SK-N-SH treated with all-trans-retinoic acid at 6 μM for 48 hours (cell line): ENCODE results near the gene EDARADD.

Experiments used
- ISL1 ChIP-seq: fragments of 250-450 bp; sonication (Bioruptor Pico); IDR thresholded peaks from 2 replicates; pipeline ENCODE4 v2.1.2; 2022; ENCODE audit warnings: mild to moderate bottlenecking, moderate library complexity
- RARB ChIP-seq: fragments of 250-450 bp; sonication (Bioruptor Pico); IDR thresholded peaks from 2 replicates; pipeline ENCODE4 v1.8.0; 2021; ENCODE audit warnings: mild to moderate bottlenecking, moderate library complexity
- ZC3H10 ChIP-seq: fragments of 250-450 bp; sonication (Bioruptor Pico); IDR thresholded peaks from 2 replicates; pipeline ENCODE4 v1.5.1; 2021; ENCODE audit warnings: mild to moderate bottlenecking, moderate library complexity
- ZNF8 ChIP-seq: fragments of 450-650 bp; formaldehyde crosslinking; IDR thresholded peaks from 2 replicates; pipeline ENCODE4 v1.5.0; 2020; ENCODE audit warnings: mild to moderate bottlenecking, moderate library complexity
- TF ChIP-seq, protein P1 (sequence below): fragments of 250-450 bp; sonication (Bioruptor Pico); IDR thresholded peaks from 2 replicates; pipeline ENCODE4 v1.5.1; 2020; ENCODE audit warnings: low read depth, mild to moderate bottlenecking, moderate library complexity
- TF ChIP-seq, protein P2 (sequence below): fragments of 250-450 bp; sonication (Bioruptor Pico); IDR thresholded peaks from 2 replicates; pipeline ENCODE4 v1.8.0; 2020; ENCODE audit warnings: mild to moderate bottlenecking, moderate library complexity, borderline replicate concordance

DNA sequence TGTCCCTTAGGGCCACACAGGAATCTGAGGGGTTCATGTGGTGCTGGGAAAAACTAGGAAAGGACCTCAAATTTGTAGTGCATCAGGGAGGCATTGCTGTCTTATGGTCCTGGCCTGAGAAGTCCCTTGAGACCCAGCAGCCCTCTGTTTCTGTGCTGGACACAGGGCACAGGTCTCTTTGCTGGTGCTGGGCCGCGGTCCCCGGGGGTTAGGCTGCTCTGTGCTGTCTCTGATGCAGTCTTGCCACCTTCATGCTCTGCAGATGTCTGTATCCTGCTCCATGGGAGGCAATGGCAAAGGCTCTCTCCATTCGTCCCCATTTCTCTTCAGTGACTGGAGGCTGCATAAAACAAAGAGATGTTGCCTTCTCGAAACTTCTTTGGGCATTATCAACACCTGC is 13.0 kb downstream of the EDARADD start:
- TF ChIP-seq RARB: no peak
- TF ChIP-seq, protein P1, sequence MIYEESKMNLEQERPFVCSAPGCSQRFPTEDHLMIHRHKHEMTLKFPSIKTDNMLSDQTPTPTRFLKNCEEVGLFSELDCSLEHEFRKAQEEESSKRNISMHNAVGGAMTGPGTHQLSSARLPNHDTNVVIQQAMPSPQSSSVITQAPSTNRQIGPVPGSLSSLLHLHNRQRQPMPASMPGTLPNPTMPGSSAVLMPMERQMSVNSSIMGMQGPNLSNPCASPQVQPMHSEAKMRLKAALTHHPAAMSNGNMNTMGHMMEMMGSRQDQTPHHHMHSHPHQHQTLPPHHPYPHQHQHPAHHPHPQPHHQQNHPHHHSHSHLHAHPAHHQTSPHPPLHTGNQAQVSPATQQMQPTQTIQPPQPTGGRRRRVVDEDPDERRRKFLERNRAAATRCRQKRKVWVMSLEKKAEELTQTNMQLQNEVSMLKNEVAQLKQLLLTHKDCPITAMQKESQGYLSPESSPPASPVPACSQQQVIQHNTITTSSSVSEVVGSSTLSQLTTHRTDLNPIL (CRISPR knock-in tag): no peak
- no peak for TF ChIP-seq ZNF8 (CRISPR knock-in tag)
- TF ChIP-seq ISL1: no peak
- TF ChIP-seq ZC3H10 (CRISPR knock-in tag): no peak
- TF ChIP-seq, protein P2, sequence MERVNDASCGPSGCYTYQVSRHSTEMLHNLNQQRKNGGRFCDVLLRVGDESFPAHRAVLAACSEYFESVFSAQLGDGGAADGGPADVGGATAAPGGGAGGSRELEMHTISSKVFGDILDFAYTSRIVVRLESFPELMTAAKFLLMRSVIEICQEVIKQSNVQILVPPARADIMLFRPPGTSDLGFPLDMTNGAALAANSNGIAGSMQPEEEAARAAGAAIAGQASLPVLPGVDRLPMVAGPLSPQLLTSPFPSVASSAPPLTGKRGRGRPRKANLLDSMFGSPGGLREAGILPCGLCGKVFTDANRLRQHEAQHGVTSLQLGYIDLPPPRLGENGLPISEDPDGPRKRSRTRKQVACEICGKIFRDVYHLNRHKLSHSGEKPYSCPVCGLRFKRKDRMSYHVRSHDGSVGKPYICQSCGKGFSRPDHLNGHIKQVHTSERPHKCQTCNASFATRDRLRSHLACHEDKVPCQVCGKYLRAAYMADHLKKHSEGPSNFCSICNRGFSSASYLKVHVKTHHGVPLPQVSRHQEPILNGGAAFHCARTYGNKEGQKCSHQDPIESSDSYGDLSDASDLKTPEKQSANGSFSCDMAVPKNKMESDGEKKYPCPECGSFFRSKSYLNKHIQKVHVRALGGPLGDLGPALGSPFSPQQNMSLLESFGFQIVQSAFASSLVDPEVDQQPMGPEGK (CRISPR knock-in tag): no peak
